ENCODE results near the gene IL13RA1. TPM values are rescaled to one million over a fixed set of nuclear protein-coding genes. Genes with fewer than 3 reads are reported as not detected.

Gene IL13RA1
- total and polyA plus RNA-seq, 8 donors: 18.5 to 110 (median 39.5) TPM

DNA sequence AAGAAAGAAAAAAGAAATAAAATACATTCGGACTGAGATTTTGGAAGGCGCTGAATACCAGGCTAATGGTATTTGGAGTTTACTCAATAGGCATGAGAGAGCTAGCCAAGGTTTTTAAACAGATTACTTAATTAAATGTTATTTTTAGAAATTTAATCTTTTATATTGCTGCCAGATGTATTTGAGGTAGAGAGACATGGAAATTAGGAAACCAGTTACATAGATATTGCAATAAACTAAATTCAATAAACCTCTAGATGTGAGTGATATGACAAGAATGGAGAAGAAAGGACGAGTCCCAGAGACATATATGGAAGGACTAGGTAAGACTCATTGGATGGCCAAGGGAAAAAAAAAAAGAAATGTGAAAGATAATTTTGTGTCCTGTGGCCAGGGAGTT lies 38.5 kb upstream of the IL13RA1 start:
- no peak overlapping the region for H3K4me3 ChIP-seq
- H3K9me3 ChIP-seq: no peaks in the 10 kb centered on the region
- H3K4me1 ChIP-seq: no peaks in the 10 kb centered on the region
- peaks cover 0 to 7% (median 0%) of the 10 kb centered on the region in 4 donors for H3K36me3 ChIP-seq
- peaks cover 0 to 3% (median 0%) of the 10 kb centered on the region in 3 donors for H3K27me3 ChIP-seq
- H3K27ac ChIP-seq: no peak overlapping the region
- 71 to 87% (median 85%) methylated on average over 3 of the region's 3 CpGs for WGBS, 5 donors
- intact Hi-C loops (cut with DNase I; ENCODE audit: low total_unique reads): no loop called here
- DNase-seq: no peak
- TF ChIP-seq POLR2A (IDR thresholded peaks at IDR 0.05): no peak
- no peak for TF ChIP-seq POLR2AphosphoS5 (IDR thresholded peaks at IDR 0.05)
- TF ChIP-seq, protein P1, sequence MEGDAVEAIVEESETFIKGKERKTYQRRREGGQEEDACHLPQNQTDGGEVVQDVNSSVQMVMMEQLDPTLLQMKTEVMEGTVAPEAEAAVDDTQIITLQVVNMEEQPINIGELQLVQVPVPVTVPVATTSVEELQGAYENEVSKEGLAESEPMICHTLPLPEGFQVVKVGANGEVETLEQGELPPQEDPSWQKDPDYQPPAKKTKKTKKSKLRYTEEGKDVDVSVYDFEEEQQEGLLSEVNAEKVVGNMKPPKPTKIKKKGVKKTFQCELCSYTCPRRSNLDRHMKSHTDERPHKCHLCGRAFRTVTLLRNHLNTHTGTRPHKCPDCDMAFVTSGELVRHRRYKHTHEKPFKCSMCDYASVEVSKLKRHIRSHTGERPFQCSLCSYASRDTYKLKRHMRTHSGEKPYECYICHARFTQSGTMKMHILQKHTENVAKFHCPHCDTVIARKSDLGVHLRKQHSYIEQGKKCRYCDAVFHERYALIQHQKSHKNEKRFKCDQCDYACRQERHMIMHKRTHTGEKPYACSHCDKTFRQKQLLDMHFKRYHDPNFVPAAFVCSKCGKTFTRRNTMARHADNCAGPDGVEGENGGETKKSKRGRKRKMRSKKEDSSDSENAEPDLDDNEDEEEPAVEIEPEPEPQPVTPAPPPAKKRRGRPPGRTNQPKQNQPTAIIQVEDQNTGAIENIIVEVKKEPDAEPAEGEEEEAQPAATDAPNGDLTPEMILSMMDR (IDR thresholded peaks at IDR 0.05): no peak
- no peak for TF ChIP-seq EP300 (IDR thresholded peaks at IDR 0.05)

DNA sequence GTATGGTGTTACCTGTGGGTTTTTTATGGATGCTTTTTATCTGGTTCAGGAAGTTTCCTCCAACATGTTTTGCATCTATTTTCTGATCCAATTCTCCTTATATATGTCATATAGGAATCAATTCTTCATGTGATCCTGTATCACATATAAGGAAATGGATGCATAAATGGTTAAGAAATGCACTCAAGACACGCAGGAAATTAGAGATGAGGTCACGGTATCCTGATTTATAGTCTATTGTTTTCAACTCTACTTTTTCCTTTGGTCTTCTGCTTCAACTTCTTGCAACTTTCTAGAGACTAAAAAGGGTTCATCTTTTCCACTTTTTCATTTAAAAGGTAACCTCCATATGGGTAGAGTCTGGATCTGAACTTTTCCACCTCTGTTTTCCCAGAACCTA lies 33.6 kb upstream of the IL13RA1 start:
- WGBS, 5 donors: 26 to 46% (median 37%) methylated on average over 2 of the region's 2 CpGs
- TF ChIP-seq EP300 (IDR thresholded peaks at IDR 0.05) (no peak), POLR2AphosphoS5 (IDR thresholded peaks at IDR 0.05) (no peak), POLR2A (IDR thresholded peaks at IDR 0.05) (no peak)
- TF ChIP-seq, protein P1 (IDR thresholded peaks at IDR 0.05): no peak
- Histone ChIP-seq H3K27ac (no peak overlapping the region), H3K36me3 (no peaks in the 10 kb centered on the region), H3K9me3 (no peaks in the 10 kb centered on the region), H3K4me1 (no peaks in the 10 kb centered on the region), H3K4me3 (no peak overlapping the region), H3K27me3 (no peaks in the 10 kb centered on the region)
- intact Hi-C loops (cut with DNase I; ENCODE audit: low total_unique reads): no loop called here
- no peak for DNase-seq

GRCh38 chrX:118694638-118695037 lies 32.8 kb upstream of the IL13RA1 start:
- Histone ChIP-seq H3K9me3 (no peaks in the 10 kb centered on the region), H3K4me1 (no peaks in the 10 kb centered on the region), H3K4me3 (no peak overlapping the region), H3K27ac (no peak overlapping the region), H3K27me3 (no peaks in the 10 kb centered on the region), H3K36me3 (no peaks in the 10 kb centered on the region)
- 57 to 82% (median 80%) methylated on average over 2 to 6 of the region's 6 CpGs for WGBS, 5 donors
- intact Hi-C loops (cut with DNase I; ENCODE audit: low total_unique reads): no loop called here
- TF ChIP-seq EP300 (IDR thresholded peaks at IDR 0.05) (no peak), POLR2AphosphoS5 (IDR thresholded peaks at IDR 0.05) (no peak), POLR2A (IDR thresholded peaks at IDR 0.05) (no peak)
- TF ChIP-seq, protein P1 (IDR thresholded peaks at IDR 0.05): no peak
- no peak for DNase-seq

DNA sequence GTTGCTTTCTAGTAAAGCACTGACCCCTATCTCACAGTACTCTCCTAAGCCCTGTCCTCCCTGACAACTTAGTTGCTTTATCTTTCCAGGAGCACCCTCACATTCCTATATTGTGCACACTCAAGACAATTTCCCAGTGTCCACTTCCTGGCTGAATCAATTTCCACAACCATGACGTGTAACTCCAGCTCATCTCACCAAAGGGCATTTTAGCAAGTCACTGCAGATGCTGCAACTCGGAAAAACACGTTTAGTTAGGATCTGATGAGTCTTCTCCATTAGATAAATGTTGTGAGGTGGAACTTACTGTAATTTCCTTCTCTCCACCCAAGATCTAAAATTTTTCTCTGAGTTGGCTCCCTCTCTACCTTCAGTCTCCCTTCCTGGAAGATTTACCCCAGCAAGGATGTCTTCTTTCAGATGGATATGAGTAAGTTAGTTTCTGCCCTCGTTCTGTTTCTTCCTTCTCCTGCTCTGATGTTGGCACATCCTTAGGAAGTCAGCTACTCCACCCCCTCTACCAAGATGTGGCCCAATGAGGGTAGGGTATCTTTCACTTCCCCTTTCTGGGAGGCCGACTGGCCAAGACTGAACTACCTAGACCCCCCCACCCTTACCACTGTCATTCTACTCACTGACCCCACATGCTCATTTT lies 28.8 kb upstream of the IL13RA1 start:
- Histone ChIP-seq H3K27me3 (no peaks in the 10 kb centered on the region), H3K36me3 (no peaks in the 10 kb centered on the region), H3K9me3 (peaks cover 0 to 8% (median 0%) of the 10 kb centered on the region in 4 donors), H3K4me1 (no peaks in the 10 kb centered on the region), H3K4me3 (no peak overlapping the region), H3K27ac (no peak overlapping the region)
- intact Hi-C loops (cut with DNase I; ENCODE audit: low total_unique reads): no loop called here
- WGBS, 5 donors: 64 to 86% (median 70%) methylated on average over 4 to 5 of the region's 5 CpGs
- TF ChIP-seq EP300 (IDR thresholded peaks at IDR 0.05) (no peak), POLR2AphosphoS5 (IDR thresholded peaks at IDR 0.05) (no peak)
- TF ChIP-seq, protein P1 (IDR thresholded peaks at IDR 0.05): no peak
- no peak for DNase-seq

All from stomach (tissue), 9 donors.